Cardiac septum (tissue), 1 donor: Measurements from ENCODE around the gene TICAM2. TPM values are rescaled to one million over a fixed set of nuclear protein-coding genes. Genes with fewer than 3 reads are reported as not detected.
"Not testable (repeated sequence)": the region's sequence is repeated elsewhere in the genome, so short reads cannot be mapped to it uniquely, and the experiment has no call there.

Experiments used
- DNase-seq: peaks from one replicate; pipeline ENCODE4 v3.0.0-alpha.2; 2020; ENCODE audit warnings: low spot score
- intact Hi-C: fragments of 100-400 bp; cut with DNase I; formaldehyde crosslinking; loops from one replicate; pipeline ENCODE4 v1.14.0; 2022
- long read RNA-seq: library from polyadenylated mRNA; unstranded; transcript quantifications from one replicate; pipeline ENCODE4 v2.0.0, GENCODE V29; 2021
- total RNA-seq: library from RNA; stranded (reverse); fragmentation: NEBNext Ultra II Directional; extraction: Animal tissue kit (Norgen Biotek cat#: 25700); gene quantifications from one replicate; pipeline ENCODE4 v1.2.1, GENCODE V29; 2021
- donor health status: DM: no; HTN: no; CAD: no.

Gene TICAM2, protein sequence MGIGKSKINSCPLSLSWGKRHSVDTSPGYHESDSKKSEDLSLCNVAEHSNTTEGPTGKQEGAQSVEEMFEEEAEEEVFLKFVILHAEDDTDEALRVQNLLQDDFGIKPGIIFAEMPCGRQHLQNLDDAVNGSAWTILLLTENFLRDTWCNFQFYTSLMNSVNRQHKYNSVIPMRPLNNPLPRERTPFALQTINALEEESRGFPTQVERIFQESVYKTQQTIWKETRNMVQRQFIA
- 2.0 TPM for total RNA-seq
- long read RNA-seq, partial matches to known transcripts = 0 of 1 reads
- long read RNA-seq, other reads (novel, unspliced or antisense) = 0 of 1 reads

DNA sequence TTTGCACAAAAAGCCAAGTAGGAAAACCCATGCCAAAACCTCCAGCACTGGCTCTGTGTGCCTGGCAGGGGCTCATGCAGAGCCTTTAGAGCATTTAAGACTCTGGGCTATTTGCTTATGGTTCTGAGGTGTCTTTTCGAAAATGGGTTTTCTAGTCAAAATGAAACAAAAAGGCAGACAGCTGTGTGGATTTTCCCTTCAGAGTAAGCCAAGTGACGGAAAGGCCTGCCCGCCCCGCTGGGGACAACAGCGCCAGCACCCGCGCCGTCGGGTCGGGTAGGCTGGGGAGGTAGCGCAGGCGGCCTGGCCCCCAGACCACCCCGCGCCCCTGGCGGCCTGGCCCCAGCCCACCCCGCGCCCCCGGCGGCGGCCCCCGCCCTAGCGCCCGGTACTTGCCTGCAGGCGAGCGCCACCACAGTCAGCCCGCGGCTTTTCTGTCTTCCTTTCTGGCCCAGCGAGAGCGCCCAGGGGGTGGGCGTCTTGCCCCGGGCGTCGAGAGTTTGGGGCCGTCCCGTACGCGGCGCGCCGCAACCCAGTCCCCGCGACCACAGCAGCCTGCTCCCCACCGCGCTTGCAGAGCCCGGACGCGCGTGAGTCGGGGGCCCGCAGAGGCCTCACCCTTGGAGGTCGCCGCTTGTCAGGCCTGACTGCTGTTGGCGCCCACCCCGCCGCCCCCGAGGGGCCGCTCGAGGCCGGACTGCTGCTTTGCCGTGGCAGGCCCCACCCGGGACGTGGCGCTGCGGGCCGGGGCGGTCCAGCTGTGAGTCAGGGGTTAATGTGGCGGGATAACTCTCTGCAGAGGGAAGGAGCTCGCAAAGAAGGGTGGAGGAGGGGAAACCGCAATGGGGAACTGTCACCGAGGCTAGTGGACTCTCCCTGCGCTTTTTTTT is at the start of gene TICAM2:
Gene TICAM2, minus strand, starts transcription at position 779 of the 890 bp plus-strand sequence. CDS start 21,223 bp downstream, outside the sequence.
- peak; percentile 89 for DNase-seq
- intact Hi-C loops = no loop called here

DNA sequence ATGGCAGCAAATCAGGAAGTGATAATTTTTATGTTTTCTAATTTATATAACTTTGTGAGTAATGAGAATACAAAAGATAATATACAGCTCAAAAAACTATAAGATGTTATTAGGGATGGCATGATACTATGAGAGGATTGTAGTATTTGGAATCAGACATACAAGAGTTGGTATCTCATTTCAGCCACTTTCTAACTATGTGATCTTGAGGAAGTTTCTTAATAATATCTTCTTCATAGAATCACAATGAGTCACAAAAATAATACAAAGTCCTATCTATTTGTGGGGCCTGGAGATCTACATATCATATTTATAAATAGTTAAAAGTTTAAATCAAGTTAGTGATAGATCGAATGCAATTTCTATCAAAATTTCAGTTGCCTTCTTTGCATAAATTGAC is 47.3 kb upstream of the TICAM2 start:
- intact Hi-C loops = no loop called here
- DNase-seq = no peak

DNA sequence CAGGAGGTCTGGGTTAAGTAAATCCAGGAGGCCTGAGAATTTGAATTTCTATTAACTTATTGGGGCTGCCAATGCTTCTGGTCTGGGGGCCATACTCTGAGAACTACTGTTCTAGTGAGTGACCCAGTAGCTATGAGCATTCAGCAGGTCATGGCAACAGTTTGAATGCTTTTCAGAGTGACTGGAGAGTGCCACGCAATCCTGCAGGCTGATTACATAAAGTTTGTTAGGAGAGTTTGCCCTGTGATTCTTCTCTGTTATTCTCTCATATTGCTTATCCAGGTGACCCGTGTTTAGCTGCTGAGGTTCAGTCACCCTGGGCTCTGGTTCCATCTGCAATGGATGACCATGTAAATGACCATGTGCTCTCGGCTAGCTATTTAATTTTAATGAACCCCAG is 45.8 kb upstream of the TICAM2 start:
- DNase-seq = no peak
- intact Hi-C loops = no loop called here

DNA sequence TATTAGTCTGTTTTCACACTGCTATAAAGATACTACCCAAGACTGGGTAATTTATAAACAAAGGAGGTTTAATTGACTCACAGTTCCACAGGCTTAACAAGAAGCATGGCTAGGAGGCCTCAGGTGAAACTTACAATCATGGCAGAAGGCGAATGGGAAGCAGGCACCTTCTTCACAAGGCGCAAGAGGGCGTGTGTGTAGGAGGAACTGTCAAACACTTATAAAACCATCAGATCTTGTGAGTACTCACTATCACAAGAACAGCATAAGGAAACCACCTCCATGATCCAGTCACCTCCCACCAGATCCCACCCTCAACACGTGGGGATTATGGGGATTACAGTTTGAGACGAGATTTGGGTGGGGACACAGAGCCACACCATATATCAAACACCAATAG is 43.1 kb upstream of the TICAM2 start:
- intact Hi-C loops, DNase-seq: not testable (repeated sequence)

DNA sequence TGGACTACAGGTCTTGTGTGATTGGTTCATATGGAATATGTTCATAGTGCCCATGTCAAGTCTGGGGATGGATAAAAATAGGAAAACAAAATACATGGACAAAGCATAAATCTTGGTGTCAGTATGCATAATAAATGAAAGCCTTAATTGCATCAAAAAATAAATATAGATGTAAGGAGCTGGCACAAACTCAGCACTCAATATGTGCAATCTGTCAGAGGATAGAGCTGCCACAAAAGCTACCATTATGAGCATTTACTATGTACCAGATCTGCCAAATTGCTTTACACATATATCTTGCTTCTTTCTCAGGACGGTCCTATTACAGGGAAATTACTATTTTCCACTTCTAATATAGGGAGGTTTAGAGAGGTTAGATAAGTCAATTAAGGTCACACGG is 41.8 kb upstream of the TICAM2 start:
- DNase-seq = no peak
- intact Hi-C loops = no loop called here

DNA sequence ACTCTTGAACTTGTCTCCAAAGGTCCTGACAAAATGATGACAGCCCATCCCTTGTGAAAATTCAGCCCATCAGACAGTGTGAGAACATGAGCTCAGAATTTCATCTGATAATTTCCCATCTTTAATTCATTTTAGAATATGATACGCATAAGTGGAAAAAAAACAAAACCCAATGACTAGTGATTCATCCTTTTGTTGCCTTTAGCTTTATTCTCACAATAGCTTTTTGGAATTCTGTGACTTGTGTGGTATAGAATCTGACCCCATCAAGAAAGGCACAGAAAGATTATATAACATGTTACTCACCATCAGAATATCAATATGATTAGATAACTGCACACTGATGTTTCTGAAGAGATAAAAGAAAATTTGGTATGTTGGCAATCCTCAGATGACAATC is 39.7 kb upstream of the TICAM2 start:
- intact Hi-C loops = no loop called here
- DNase-seq = no peak

GRCh38 chr5:115640274-115640673 is 38.0 kb upstream of the TICAM2 start:
- intact Hi-C loops = no loop called here
- no peak for DNase-seq

DNA sequence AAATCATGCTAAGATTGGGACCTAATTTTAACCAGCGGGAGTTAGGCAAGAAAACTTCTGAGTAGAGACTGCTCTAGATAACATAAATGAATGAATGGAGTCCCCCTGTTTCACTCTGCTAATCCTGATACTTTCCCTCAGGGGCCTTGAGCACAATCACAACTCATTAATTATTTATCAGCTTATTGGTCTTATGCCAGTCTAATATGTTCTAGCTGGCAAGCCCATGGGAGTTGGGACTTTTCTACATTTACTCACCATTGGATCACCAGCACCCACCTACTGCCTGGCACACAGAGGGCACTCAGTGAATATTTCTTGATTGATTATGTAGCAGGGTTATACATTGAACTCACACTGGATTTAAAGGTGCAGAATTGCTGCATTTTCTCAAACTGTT is 37.1 kb upstream of the TICAM2 start:
- intact Hi-C loops = no loop called here

GRCh38 chr5:115637507-115637906 is 35.2 kb upstream of the TICAM2 start:
- no peak for DNase-seq
- intact Hi-C loops = no loop called here

More for the DNA sequence above, 37.1 kb upstream of the TICAM2 start:
- no peak for DNase-seq

DNA sequence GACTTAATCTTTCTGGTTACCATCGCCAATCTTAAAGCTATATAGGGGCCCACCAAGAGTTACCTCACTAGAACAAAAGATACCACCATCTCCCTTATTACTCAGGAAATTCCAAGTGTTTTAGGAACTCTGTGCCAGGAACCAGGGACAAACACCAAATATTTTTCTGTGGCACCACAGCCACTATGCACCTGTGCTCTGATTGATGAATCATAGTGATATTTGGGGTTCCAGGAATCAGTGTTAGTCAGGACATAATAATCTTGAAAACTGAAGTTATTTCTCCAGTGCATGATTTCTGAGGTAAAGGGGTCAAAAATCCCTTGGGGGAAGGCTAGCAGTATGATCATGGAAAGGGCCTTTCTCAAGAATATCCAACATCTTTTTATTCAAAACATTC is 33.7 kb upstream of the TICAM2 start:
- intact Hi-C loops = no loop called here
- DNase-seq = no peak

- intact Hi-C loops = loop anchor here (2.0 kb wide), 2 partner anchors 204 to 434 kb away; no protein-coding TSS in a partner anchor
- peak; percentile 92 for DNase-seq
Measured at GRCh38 chr5:115634343-115635132, 32.3 kb upstream of the TICAM2 start.

GRCh38 chr5:115629903-115630302 is 27.6 kb upstream of the TICAM2 start:
- intact Hi-C loops = no loop called here
- DNase-seq = no peak

GRCh38 chr5:115627295-115627865 is 25.1 kb upstream of the TICAM2 start:
- DNase-seq = no peak
- intact Hi-C loops = loop anchor here (2.0 kb wide), 1 partner anchor 83 kb away; the partner anchor contains the start of gene FEM1C

DNA sequence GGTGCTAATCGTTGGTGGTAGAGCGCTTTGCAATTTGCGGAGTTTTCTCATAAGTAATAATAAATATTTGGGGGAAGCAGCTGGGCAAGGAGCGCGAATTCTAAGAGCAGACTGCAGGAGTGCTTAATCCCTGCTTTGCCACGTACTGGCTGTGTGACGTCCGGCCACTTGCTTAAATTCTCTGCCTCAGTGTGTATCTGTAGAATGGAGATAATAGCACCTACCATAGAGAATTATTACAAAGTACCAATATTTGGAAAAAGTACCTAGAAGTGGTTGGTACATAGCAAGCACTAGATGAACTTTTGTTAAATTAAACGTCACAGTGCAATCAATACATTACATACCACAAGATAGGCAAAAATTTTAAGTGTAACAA is 24.2 kb upstream of the TICAM2 start:
- intact Hi-C loops = loop anchor here (2.0 kb wide), 1 partner anchor 82 kb away; the partner anchor contains the start of gene FEM1C

DNA sequence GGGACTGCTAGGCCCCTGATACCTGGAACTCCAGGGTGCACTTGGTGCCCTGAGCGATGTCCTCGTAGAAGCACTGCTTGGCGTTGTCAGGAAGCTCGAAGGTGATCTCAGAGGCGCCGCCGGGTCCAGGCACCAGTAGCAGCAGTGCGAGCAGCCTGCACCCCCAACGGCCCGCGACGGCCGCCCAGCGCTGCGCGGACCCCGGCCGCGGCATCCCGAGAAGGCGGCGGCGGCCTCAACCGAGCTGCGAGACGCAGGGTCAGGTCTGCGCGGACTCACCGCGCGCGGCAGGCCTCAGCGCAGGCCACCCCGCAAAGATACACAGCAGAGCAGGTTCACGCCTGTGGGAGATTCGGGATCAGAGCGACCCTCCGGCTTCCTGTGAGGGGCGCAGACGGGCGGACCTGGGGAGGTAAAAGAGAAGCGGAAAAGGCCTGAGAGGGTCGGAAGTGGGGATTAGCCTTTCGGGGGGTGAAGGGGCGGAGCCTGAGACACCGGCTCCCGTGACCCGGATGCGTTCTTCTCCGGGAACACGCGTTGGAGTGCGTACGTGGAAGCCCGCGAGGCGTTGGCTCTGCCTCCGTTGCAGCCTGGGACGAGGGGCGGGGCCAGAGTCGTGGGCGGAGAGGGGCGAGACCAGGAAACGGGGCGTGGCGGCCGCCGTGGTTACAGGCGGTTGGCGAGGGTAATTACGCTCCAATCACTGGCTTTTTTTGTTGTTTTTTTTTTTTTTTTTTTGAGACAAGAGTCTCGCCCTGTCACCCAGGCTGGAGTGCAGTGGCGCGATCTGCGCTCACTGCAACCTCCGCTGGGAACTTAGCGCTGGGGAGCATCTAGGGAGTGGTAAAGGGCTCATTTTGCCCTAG is 23.5 kb upstream of the TICAM2 start, which contains the start of gene TMED7:
Gene TMED7, minus strand, starts transcription at position 458 of the 866 bp plus-strand sequence. Its CDS starts 244 bp downstream, at position 214.
- peak; percentile 100 for DNase-seq
- intact Hi-C loops = loop anchor here (2.0 kb wide), 2 partner anchors 81 to 215 kb away; partner anchors contain the start of genes AP3S1, ATG12 and FEM1C

More for the DNA sequence above, 24.2 kb upstream of the TICAM2 start:
- DNase-seq = no peak

DNA sequence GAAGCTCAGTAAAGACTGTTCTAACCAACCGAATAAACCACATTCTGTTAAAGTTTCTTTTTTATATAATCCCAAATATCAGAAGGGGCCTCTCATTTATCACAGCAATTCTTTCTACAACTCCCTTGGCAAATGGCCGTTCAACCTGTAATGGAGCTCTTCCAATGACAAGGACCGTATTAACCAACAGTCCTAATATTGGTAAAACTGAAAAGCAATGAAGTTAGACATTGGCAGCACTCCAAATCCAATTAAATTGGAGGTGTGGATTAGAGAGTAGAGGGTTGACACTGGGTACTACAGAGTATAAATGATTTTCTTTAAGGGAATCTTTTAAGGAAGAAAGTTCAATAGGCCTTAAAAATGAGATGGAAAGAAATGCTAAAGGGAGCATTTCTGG is 22.7 kb upstream of the TICAM2 start:
- intact Hi-C loops = loop anchor here (2.0 kb wide), 1 partner anchor 216 kb away; the partner anchor contains the start of genes AP3S1 and ATG12
- DNase-seq = no peak

GRCh38 chr5:115623658-115624057 is 21.4 kb upstream of the TICAM2 start:
- DNase-seq = no peak
- intact Hi-C loops = loop anchor here (2.0 kb wide), 1 partner anchor 217 kb away; the partner anchor contains the start of genes AP3S1 and ATG12

DNA sequence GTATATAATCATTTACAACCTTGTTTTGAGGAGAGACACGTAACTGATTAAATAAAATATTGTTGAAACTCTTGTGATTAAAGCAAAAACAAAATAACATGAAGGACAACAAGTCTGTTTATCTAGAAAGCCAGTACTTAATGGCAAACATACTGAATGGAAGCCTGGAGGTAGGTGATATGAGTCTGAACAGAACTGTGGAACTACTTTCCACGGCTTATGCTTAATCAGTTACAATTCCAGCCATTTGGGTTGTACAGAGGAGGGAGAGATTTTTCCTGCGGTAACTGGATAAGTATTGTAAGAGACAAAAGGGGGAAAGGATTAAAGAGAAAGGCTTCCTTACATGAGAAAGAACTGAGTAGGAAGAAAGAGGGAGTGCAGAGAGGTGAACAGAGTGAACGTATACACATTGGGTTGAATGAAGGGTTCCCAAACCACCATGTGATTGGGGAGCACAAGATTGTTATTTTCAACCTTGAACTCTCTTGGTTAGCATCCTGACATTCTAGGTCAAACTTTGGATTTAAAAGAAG is 19.2 kb upstream of the TICAM2 start:
- intact Hi-C loops = no loop called here
- DNase-seq = no peak
